Psoas muscle (tissue), 8 donors: Measurements from ENCODE around the gene RPS13. TPM values are rescaled to one million over a fixed set of nuclear protein-coding genes. Genes with fewer than 3 reads are reported as not detected.

Experiments
- ATAC-seq, 4 donors: fragments of 200-7000 bp; cut with Tn5 transposase; one replicate each; pipeline ENCODE4 v1.9.1; 2020; ENCODE audit warnings: moderate library complexity in 3 of 4, mild to moderate bottlenecking in 2 of 4
- DNase-seq, 2 donors: peaks; one replicate each; pipeline ENCODE4 v3.0.0-alpha.2; 2020
- H3K27ac ChIP-seq: fragments of 200-600 bp; one replicate; pipeline ENCODE4 v1.8.0; 2022
- H3K27me3 ChIP-seq, 3 donors: fragments of 200-600 bp in 1 of 3; one replicate each; pipeline versions ENCODE4 v1.6.1 to v1.8.0; 2013 to 2022; ENCODE audit warnings: low read length in 2 of 3, mild to moderate bottlenecking in 2 of 3, moderate library complexity in 1 of 3; ENCODE audit not compliant: insufficient read depth in 3 of 3
- H3K36me3 ChIP-seq, 2 donors: fragments of 200-600 bp in 1 of 2; one replicate each; pipeline versions ENCODE4 v1.6.1 to v1.8.0; 2013 to 2022; ENCODE audit warnings: low read depth in 1 of 2, mild to moderate bottlenecking in 1 of 2, moderate library complexity in 1 of 2; ENCODE audit not compliant: insufficient read depth in 1 of 2
- H3K4me1 ChIP-seq: fragments of 200-600 bp; one replicate; pipeline ENCODE4 v1.8.0; 2022
- H3K4me3 ChIP-seq: fragments of 200-600 bp; one replicate; pipeline ENCODE4 v1.8.0; 2022; ENCODE audit warnings: mild to moderate bottlenecking
- H3K9me3 ChIP-seq: fragments of 200-600 bp; one replicate; pipeline ENCODE4 v1.8.0; 2022
- WGBS, 3 donors: extraction: QIAGEN DNeasy Blood & Tissue Kit; methylation state at CpG; one replicate each; pipeline versions ENCODE4 v1.1.6 to v1.1.7; 2013; 5-methylcytosine and 5-hydroxymethylcytosine counted together
- intact Hi-C, 2 donors: fragments of 100-400 bp; cut with DNase I; formaldehyde crosslinking; loops; one replicate each; pipeline versions ENCODE4 v1.11.0 to v1.14.2; 2022
- polyA plus RNA-seq, 3 donors: library from polyadenylated mRNA; stranded (reverse); fragments of 200-250 nt; gene quantifications; one replicate each; pipeline ENCODE4 v1.2.3, GENCODE V29; 2013
- total RNA-seq, 4 donors: library from RNA; stranded (reverse); fragmentation: NEBNext Ultra II Directional in 2 of 4; extraction: Animal tissue kit (Norgen Biotek cat#: 25700) in 2 of 4; gene quantifications; one replicate each; pipeline versions ENCODE4 v1.2.1 to v1.2.4, GENCODE V29; 2021 to 2023
- TF ChIP-seq, protein P1 (sequence below): fragments of 200-600 bp; IDR thresholded peaks from one replicate; pipeline ENCODE4 v1.8.0; 2022; ENCODE audit warnings: antibody characterized with exemption
- donor health status: healthy with polysubstance abuse.
- donor health status: DM: no; HTN: no; CAD: no; lungs with moderate emphysema.
- donor health status: Bipolar disorder and iron deficiency.
- donor health status: healthy.
- donor health status: DM: yes; HTN: yes; CAD: no.
- donor health status: DM: no; HTN: no; CAD: no.
- donor health status: DM: no; HTN: no; CAD: no.
- donor health status: DM: yes; HTN: yes; CAD: no.

RPS13 gene
- total and polyA plus RNA-seq, 7 donors, result 717 to 2,310 (median 1,079) TPM

DNA sequence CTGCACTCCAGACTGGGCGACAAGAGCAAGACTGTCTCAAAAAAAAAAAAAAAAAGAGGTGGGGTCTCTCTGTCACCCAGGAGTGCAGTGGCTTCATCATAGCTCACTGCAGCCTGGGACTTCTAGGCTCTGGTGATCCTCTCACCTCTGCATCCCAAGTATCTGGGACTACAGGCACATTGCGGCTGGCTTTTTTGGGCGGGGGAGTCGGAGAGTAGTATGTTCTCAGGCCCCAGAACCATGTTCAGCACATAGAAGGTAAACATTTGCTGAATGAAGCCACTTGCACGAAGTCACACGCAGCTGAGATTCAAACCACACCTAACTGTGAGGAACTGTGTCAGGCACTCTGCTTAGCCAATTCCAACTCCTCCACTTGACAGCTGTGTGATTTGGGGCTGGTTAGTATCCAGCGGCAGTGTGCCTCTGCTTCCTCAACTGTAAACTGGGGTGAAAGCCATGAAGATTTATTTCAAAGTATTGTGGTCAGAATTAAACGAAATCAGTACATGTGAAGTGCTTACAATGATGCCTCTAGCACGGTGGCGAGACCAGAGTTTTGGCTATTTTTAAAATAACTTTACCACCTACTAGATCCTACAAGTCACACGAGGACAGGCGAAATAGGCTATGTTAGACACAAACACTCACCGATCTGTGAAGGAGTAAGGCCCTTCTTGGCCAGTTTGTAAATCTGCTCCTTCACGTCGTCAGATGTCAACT lies 789 bp downstream of the RPS13 start:
- intact Hi-C loops, result loop anchor here in 1 of 2 donors (5.0 to 10.0 kb wide), 3 partner anchors 129 to 648 kb away; partner anchors contain the start of gene PIK3C2A
- no peaks in the 10 kb centered on the region for H3K27me3 ChIP-seq
- peak overlapping the region; percentile 91 for H3K4me3 ChIP-seq
- ATAC-seq (peak in 3 of 4 donors; percentile 24 to 58 (median 44)), DNase-seq (no peak)
- peak overlapping the region; percentile 96 for H3K27ac ChIP-seq
- TF ChIP-seq, protein P1, sequence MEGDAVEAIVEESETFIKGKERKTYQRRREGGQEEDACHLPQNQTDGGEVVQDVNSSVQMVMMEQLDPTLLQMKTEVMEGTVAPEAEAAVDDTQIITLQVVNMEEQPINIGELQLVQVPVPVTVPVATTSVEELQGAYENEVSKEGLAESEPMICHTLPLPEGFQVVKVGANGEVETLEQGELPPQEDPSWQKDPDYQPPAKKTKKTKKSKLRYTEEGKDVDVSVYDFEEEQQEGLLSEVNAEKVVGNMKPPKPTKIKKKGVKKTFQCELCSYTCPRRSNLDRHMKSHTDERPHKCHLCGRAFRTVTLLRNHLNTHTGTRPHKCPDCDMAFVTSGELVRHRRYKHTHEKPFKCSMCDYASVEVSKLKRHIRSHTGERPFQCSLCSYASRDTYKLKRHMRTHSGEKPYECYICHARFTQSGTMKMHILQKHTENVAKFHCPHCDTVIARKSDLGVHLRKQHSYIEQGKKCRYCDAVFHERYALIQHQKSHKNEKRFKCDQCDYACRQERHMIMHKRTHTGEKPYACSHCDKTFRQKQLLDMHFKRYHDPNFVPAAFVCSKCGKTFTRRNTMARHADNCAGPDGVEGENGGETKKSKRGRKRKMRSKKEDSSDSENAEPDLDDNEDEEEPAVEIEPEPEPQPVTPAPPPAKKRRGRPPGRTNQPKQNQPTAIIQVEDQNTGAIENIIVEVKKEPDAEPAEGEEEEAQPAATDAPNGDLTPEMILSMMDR, result no peak
- H3K36me3 ChIP-seq, result peaks cover 3 to 37% of the 10 kb centered on the region in 2 donors
- 13 to 15% (median 15%) methylated on average over 15 of the region's 15 CpGs for whole genome bisulfite sequencing, 3 donors
- H3K4me1 ChIP-seq, result peaks cover 19% of the 10 kb centered on the region
- H3K9me3 ChIP-seq, result no peaks in the 10 kb centered on the region

DNA sequence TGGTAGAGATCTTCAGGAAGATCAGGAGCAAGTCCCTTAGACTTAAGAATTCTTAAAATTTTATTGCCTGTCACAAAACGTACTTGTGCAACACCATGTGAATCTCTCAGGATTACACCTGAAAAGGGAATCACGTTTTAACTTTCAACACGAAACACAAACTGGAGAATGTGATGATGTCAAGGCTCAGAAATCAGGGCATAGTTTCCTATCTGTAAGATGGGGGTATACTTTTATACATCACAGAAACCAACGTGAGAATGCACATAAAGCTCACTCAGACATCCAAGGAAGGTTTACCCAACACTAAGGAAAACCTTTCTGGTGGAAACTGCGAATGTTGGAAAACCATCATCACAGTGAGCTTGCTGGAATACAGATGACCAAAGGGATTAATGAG lies 2.0 kb downstream of the RPS13 start:
- Histone ChIP-seq H3K9me3 (no peaks in the 10 kb centered on the region), H3K36me3 (peaks cover 3 to 37% of the 10 kb centered on the region in 2 donors), H3K4me1 (peaks cover 19% of the 10 kb centered on the region), H3K27me3 (no peaks in the 10 kb centered on the region), H3K4me3 (peak overlapping the region; percentile 91), H3K27ac (peak overlapping the region; percentile 96)
- intact Hi-C loops, result loop anchor here in 1 of 2 donors (5.0 to 10.0 kb wide), 3 partner anchors 128 to 649 kb away; partner anchors contain the start of gene PIK3C2A
- ATAC-seq (no peak), DNase-seq (no peak)
- 55 to 64% (median 62%) methylated on average over 5 of the region's 5 CpGs for WGBS, 3 donors
- TF ChIP-seq, protein P1, result no peak

DNA sequence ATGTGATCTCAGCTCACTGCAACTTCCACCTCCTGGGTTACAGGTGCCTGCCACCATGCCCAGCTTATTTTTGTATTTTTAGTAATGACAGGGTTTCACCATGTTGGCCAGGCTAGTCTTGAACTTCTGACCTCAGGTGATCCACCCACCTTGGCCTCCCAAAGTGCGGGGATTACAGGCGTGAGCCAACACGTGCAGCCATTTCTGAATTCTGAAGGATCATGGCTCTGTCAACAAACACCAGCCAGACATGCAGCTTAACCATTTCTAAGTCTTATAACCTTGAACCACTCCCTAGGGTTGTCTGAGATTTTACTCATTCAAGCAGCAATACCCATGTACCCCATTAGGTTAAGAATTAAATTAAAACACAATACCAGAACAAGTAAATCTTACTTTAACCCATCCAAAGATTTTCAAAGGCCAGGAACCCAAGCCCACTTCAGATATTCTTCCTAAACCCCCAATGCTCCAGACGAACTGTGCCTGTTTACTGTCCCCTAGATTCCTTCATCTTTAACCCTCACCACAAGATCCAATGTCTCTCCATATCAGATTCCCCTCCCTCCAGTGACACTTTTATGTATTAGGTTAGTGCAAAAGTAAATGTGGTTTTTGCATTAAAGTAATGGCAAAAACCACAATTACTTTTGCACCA lies 4.0 kb downstream of the RPS13 start:
- H3K36me3 ChIP-seq, result peaks cover 3 to 37% of the 10 kb centered on the region in 2 donors
- H3K9me3 ChIP-seq, result no peaks in the 10 kb centered on the region
- TF ChIP-seq, protein P1, result no peak
- no peaks in the 10 kb centered on the region for H3K27me3 ChIP-seq
- intact Hi-C loops, result loop anchor here in 1 of 2 donors (10.0 kb wide), 1 partner anchor 651 kb away; no protein-coding TSS in a partner anchor
- peaks cover 19% of the 10 kb centered on the region for H3K4me1 ChIP-seq
- 36 to 55% (median 51%) methylated on average over 4 of the region's 4 CpGs for WGBS, 3 donors
- no peak overlapping the region for H3K4me3 ChIP-seq
- DNase-seq (no peak), ATAC-seq (no peak)
- peak overlapping the region; percentile 11 for H3K27ac ChIP-seq

DNA sequence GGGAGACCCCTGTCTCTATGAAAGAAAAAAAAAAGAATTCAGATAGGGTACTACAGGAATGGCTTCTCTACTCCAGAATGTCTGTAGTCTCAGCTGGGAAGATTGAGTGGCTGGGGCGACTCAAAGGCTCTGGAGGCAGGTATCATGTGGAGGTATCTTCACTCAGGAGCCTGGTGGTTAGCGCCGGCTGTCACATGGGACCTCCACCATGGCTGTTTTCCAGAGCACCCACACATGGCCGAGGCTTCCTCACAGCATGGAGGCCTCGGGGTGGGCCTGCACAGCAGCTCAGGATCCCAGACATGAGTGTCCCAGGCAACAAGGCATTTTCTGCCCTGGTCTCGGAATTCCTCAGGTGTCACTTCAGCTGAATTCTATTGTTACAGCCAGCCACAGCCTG lies 10.1 kb downstream of the RPS13 start:
- whole genome bisulfite sequencing, 3 donors, result 91 to 95% (median 92%) methylated on average over 6 of the region's 6 CpGs
- intact Hi-C loops, result loop anchor here (5.0 to 10.0 kb wide), 3 partner anchors 55 to 283 kb away; partner anchors contain the start of gene PLEKHA7 (in 1 of the 2)
- no peak for DNase-seq

More for the DNA sequence above, 10.1 kb downstream of the RPS13 start:
- TF ChIP-seq, protein P1, result no peak
- Histone ChIP-seq H3K4me3 (no peak overlapping the region), H3K36me3 (no peaks in the 10 kb centered on the region), H3K4me1 (no peaks in the 10 kb centered on the region), H3K27me3 (no peaks in the 10 kb centered on the region), H3K9me3 (no peaks in the 10 kb centered on the region), H3K27ac (no peak overlapping the region)
- no peak for ATAC-seq
